GM19324 (cell line): ENCODE measurements around the gene KIR2DL1.
"Not testable (repeated sequence)": the region's sequence is repeated elsewhere in the genome, so short reads cannot be mapped to it uniquely, and the experiment has no call there.

Source experiments
- ATAC-seq: cut with Tn5 transposase; IDR thresholded peaks from one replicate; pipeline ENCODE4 v1.9.1; 2021; ENCODE audit warnings: mild to moderate bottlenecking, moderate library complexity; ENCODE audit not compliant: unreplicated experiment, low FRiP score

The KIR2DL1 gene

DNA sequence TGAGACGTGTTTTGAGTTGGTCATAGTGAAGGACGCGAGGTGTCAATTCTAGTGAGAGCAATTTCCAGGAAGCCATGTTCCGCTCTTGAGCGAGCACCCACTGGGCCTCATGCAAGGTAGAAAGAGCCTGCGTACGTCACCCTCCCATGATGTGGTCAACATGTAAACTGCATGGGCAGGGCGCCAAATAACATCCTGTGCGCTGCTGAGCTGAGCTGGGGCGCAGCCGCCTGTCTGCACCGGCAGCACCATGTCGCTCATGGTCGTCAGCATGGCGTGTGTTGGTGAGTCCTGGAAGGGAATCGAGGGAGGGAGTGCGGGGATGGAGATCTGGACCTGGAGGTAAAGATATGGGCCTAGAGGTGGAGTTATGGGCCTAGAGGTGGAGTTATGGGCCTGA lies 46.7 kb downstream of the KIR2DL1 start, which contains the start of gene KIR3DL1:
KIR3DL1 (plus strand) TSS at position 218 of the 400 bp plus-strand sequence.
- ATAC-seq = not testable (repeated sequence)

DNA sequence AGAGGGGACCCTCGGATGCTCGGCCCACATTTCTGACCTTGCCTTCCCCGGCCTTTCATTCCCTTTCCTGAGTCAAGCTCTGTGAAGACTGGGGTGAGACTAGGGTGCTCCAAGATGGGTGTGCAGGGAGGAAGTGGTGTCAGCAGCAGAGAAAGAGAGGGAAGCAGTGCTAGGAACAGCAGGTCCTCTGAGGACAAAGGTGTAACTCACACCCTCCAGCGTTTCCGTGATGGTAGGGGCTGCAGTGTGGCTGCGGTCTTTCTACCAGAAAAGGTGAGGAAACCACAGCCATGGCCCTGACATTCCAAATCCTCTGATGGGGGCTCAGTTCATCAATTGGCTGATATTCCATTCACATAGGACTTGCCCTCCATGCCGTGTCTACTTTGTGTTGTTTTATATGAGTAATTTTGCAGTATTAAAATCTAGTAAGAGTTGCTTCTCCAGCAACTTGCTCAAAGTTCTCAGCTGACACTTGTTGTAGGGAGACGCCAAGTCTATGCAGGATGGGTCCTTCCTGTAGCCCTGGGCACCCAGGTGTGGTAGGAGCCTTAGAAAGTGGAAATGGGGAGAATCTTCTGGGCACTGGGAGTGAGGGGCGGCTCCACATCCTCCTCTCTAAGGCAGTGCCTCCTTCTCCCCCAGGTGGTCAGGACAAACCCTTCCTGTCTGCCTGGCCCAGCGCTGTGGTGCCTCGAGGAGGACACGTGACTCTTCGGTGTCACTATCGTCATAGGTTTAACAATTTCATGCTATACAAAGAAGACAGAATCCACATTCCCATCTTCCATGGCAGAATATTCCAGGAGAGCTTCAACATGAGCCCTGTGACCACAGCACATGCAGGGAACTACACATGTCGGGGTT lies 48.3 kb downstream of the KIR2DL1 start:
- ATAC-seq = no peak

DNA sequence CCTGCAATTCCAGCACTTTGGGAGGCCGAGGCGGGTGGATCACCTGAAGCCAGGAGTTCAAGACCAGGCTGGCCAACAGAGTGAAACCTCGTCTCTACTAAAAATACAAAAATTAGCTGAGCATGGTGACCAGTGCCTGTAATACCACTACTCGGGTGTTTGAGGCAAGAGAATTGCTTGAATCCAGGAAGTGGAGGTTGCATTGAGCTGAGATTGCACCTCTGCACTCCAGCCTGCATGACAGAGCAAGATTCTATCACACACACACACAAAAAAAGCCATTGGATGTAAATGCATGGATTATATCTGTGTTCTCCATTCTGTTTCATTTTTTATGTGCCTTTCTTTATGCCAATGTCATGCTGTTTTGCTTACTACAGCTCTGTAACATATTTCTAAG lies 54.8 kb downstream of the KIR2DL1 start:
- not testable (repeated sequence) for ATAC-seq

DNA sequence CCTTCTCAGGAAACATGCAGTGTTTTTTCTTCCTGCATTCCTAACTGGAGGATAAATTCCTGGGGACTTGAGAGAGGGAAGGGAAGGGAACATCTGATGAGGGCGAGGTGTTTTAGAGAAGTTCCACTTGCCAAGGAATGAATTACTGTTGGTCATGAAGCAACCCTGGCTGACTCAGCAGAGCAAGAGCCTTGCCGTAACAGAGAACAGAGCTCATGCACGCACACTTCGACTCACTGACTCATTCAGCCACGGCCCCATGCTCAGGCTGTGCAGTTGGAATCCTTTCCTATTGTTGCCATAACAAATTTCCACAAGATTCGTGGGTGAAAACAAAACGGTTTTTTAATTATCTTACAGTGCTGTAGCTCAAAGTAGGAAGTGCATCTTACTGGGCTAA lies 55.7 kb downstream of the KIR2DL1 start:
- not testable (repeated sequence) for ATAC-seq

DNA sequence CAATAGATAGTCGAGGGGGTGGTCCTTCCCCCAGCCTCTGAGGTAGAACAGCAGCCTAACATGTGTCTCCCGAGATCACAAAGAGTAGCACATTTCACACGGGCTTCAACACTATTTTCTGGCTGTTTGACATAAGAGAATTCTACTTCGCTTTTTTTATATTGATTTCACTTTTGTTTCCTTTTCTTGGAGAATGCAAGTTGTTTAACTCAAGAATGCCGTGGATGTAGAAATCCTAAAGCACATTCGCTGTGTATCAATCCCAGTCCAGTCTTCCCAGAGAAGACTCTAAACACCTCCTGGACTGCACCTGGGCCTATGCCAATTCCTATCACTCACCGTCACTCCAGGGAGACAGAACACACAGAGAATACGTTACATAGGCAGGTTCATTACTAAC lies 58.5 kb downstream of the KIR2DL1 start:
- not testable (repeated sequence) for ATAC-seq

DNA sequence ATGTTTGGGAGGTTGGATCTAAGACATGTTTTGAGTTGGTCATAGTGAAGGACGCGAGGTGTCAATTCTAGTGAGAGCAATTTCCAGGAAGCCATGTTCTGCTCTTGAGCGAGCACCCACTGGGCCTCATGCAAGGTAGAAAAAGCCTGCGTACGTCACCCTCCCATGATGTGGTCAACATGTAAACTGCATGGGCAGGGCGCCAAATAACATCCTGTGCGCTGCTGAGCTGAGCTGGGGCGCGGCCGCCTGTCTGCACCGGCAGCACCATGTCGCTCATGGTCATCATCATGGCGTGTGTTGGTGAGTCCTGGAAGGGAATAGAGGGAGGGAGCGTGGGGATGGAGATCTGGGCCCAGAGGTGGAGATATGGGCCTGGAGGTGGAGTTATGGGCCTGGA lies 62.9 kb downstream of the KIR2DL1 start, which contains the start of gene KIR2DS4:
KIR2DS4 (plus strand) TSS at position 181 of the 400 bp plus-strand sequence.
- not testable (repeated sequence) for ATAC-seq
